HL-60/S4 treated with phorbol 12-myristate 13-acetate at 8.2 ng/mL for 4 days and 3 days (cell line): ENCODE measurements around the gene TECPR2.

Experiments
- in situ Hi-C: fragments of 300-500 bp; cut with MboI; formaldehyde crosslinking; loops from 2 replicates; pipeline ENCODE4 v1.15.0; 2022; ENCODE audit warnings: low sequenced_read_pairs

The TECPR2 gene

GRCh38 chr14:102421411-102422057 lies 58.8 kb downstream of the TECPR2 start:
- in situ Hi-C loops: no loop called here

- in situ Hi-C loops: no loop called here
Observed at GRCh38 chr14:102424520-102424919, 61.8 kb downstream of the TECPR2 start.

- in situ Hi-C loops: no loop called here
Observed at GRCh38 chr14:102424923-102425322, 62.2 kb downstream of the TECPR2 start.

- in situ Hi-C loops: no loop called here
Observed at GRCh38 chr14:102426796-102427195, 64.1 kb downstream of the TECPR2 start.

- in situ Hi-C loops: no loop called here
Observed at GRCh38 chr14:102427642-102428041, 64.9 kb downstream of the TECPR2 start.

GRCh38 chr14:102430212-102430908 lies 67.6 kb downstream of the TECPR2 start:
- in situ Hi-C loops: no loop called here

- in situ Hi-C loops: no loop called here
Observed at GRCh38 chr14:102431751-102432150, 69.0 kb downstream of the TECPR2 start.

GRCh38 chr14:102434647-102435175 lies 72.0 kb downstream of the TECPR2 start:
- in situ Hi-C loops: no loop called here

GRCh38 chr14:102437997-102438915 lies 75.5 kb downstream of the TECPR2 start:
- in situ Hi-C loops: no loop called here

- in situ Hi-C loops: no loop called here
Observed at GRCh38 chr14:102439556-102439955, 76.8 kb downstream of the TECPR2 start.

- in situ Hi-C loops: loop anchor here (5.0 kb wide), 1 partner anchor 77 kb away; no protein-coding TSS in a partner anchor
Observed at GRCh38 chr14:102440392-102440791, 77.7 kb downstream of the TECPR2 start.

GRCh38 chr14:102442241-102443211 lies 79.8 kb downstream of the TECPR2 start:
- in situ Hi-C loops: loop anchor here (5.0 kb wide), 1 partner anchor 75 kb away; no protein-coding TSS in a partner anchor

- in situ Hi-C loops: no loop called here
Observed at GRCh38 chr14:102445066-102445465, 82.3 kb downstream of the TECPR2 start.

GRCh38 chr14:102445641-102446040 lies 82.9 kb downstream of the TECPR2 start:
- in situ Hi-C loops: no loop called here

GRCh38 chr14:102450206-102451063 lies 87.7 kb downstream of the TECPR2 start:
- in situ Hi-C loops: no loop called here

GRCh38 chr14:102451064-102451352 lies 88.3 kb downstream of the TECPR2 start:
- in situ Hi-C loops: no loop called here

GRCh38 chr14:102452302-102452701 lies 89.6 kb downstream of the TECPR2 start:
- in situ Hi-C loops: no loop called here

- in situ Hi-C loops: no loop called here
Observed at GRCh38 chr14:102454711-102455110, 92.0 kb downstream of the TECPR2 start.

GRCh38 chr14:102457509-102457908 lies 94.8 kb downstream of the TECPR2 start:
- in situ Hi-C loops: no loop called here
